Measurements from ENCODE around the gene TMPRSS2.

DNA sequence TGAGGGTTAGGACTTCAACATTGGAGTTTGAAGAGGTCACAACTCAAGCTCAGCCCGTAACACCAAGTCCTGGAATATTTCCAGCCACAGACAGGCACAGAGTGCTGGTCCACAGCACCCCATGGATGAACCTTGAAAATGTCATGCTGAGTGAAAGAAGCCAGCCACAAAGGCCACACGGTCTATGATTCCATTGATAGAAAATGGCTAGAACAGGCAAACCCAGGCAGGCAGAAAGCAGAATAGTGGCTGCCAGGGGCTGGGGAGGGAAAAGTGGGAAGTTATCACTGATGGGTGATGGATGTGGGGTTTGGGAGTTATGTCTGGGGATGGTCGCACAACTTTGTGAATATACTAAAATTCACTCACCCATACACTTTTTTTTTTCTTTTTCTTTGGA is 60.6 kb downstream of the TMPRSS2 start:
- no peak for TF ChIP-seq ZNF175 (CRISPR knock-in tag; IDR thresholded peaks at IDR 0.05; ENCODE audit: low read depth)
- TF ChIP-seq, protein P1, sequence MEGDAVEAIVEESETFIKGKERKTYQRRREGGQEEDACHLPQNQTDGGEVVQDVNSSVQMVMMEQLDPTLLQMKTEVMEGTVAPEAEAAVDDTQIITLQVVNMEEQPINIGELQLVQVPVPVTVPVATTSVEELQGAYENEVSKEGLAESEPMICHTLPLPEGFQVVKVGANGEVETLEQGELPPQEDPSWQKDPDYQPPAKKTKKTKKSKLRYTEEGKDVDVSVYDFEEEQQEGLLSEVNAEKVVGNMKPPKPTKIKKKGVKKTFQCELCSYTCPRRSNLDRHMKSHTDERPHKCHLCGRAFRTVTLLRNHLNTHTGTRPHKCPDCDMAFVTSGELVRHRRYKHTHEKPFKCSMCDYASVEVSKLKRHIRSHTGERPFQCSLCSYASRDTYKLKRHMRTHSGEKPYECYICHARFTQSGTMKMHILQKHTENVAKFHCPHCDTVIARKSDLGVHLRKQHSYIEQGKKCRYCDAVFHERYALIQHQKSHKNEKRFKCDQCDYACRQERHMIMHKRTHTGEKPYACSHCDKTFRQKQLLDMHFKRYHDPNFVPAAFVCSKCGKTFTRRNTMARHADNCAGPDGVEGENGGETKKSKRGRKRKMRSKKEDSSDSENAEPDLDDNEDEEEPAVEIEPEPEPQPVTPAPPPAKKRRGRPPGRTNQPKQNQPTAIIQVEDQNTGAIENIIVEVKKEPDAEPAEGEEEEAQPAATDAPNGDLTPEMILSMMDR (IDR thresholded peaks at IDR 0.05 in 2 of 3, conservative IDR thresholded peaks at IDR 0.05 in 1 of 3; ENCODE audit: insufficient read depth in 2 of 3, low read depth in 1 of 3, low read length in 3 of 3): no peak
